ENCODE measurements around the gene CFL1. TPM values are rescaled to one million over a fixed set of nuclear protein-coding genes. Genes with fewer than 3 reads are reported as not detected.

The CFL1 gene
- total RNA-seq, 1 donor from 2014 or later, result 2,365 TPM

- TF ChIP-seq CTCF (conservative IDR thresholded peaks at IDR 0.05; ENCODE audit: low read depth, low read length), result no peak
- no peak for DNase-seq (ENCODE audit: low read depth)
- H3K4me3 ChIP-seq (ENCODE audit: low read depth, low read length), result no peak overlapping the region
Observed at GRCh38 chr11:65882120-65883057, 24.4 kb upstream of the CFL1 start.

DNA sequence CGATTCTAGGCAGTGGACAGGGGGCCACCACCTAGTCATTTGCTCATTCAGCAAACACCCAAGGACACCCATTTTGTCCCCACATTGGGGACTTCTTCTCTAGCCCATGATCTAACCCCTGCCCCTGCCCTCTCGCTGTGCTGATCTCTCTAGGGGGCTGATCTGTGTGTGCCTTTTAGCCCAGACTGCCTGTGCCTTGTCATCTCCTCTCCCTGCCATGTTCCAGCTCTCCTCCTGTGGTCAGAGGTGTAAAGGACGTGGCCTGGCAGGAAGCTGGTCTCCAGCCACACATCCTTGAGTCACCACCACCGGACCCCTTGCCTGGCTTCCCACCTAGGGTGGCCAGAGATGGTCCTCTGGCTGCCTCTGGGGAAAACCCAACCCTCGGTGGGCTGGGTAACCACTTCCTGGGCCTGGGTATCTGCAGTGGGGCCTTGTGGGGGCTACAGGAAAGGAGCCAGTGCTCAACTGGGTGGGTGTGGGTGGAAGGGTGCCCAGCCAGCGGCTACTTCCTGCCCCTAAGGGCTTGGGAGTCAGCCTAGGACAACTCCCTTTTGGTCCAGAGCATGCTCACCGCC, 23.0 kb upstream of the CFL1 start:
- DNase-seq (ENCODE audit: low read depth), result no peak
- no peak overlapping the region for H3K4me3 ChIP-seq (ENCODE audit: low read depth, low read length)
- no peak for TF ChIP-seq CTCF (conservative IDR thresholded peaks at IDR 0.05; ENCODE audit: low read depth, low read length)

DNA sequence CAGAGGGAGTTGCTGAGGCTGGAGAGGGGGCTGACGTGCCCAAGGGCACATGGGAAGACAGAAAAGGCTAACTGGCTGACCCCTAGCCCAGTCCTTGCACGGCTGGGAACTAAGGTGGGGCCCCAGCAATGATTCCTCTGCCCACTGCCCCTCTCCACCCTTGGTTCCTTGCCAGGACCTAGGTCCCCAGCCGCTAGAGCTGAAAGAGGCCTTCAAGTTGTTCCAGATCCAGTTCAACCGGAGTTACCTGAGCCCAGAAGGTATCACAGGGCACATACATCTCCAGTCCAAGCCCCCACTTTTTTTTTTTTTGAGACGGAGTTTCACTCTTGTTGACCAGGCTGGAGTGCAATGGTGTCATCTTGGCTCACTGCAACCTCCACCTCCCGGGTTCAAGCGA, 22.0 kb upstream of the CFL1 start:
- H3K4me3 ChIP-seq (ENCODE audit: low read depth, low read length), result no peak overlapping the region
- no peak for TF ChIP-seq CTCF (conservative IDR thresholded peaks at IDR 0.05; ENCODE audit: low read depth, low read length)
- DNase-seq (ENCODE audit: low read depth), result no peak

- TF ChIP-seq CTCF (conservative IDR thresholded peaks at IDR 0.05; ENCODE audit: low read depth, low read length), result no peak
- no peak for DNase-seq (ENCODE audit: low read depth)
- no peak within 1 kb of the TSS for H3K4me3 ChIP-seq (ENCODE audit: low read depth, low read length)
Observed at GRCh38 chr11:65879617-65880016, 21.6 kb upstream of the CFL1 start, which contains the start of gene CTSW. CTSW (plus strand) TSS chr11:65879837; CDS start chr11:65879855, 18 bp downstream.

GRCh38 chr11:65873318-65874156, 15.6 kb upstream of the CFL1 start:
- peak overlapping the region; percentile 80 for H3K4me3 ChIP-seq (ENCODE audit: low read depth, low read length)
- no peak for TF ChIP-seq CTCF (conservative IDR thresholded peaks at IDR 0.05; ENCODE audit: low read depth, low read length)
- DNase-seq (ENCODE audit: low read depth), result no peak

- peak within 1 kb of the TSS; percentile 80 for H3K4me3 ChIP-seq (ENCODE audit: low read depth, low read length)
- TF ChIP-seq CTCF (conservative IDR thresholded peaks at IDR 0.05; ENCODE audit: low read depth, low read length), result no peak
- no peak for DNase-seq (ENCODE audit: low read depth)
Observed at GRCh38 chr11:65872586-65873317, 14.8 kb upstream of the CFL1 start, which contains the start of gene EFEMP2. EFEMP2 (minus strand) TSS chr11:65872800; CDS start chr11:65872354, 446 bp downstream.
